AG09319 (cell line): ENCODE measurements around the gene MBP.

Experiments
- DNase-seq: peaks from one replicate; pipeline ENCODE4 v3.0.0-alpha.2; 2010; ENCODE audit warnings: low read depth; ENCODE audit errors: extremely low read depth
- TF ChIP-seq, protein P1 (sequence below): IDR thresholded peaks from 2 replicates; pipeline ENCODE4 v1.5.1; 2011; ENCODE audit warnings: low read depth, mild to moderate bottlenecking, inconsistent platforms, low read length, moderate library complexity

MBP gene

GRCh38 chr18:76997951-76998808, 134.4 kb downstream of the MBP start:
- DNase-seq: no peak
- TF ChIP-seq, protein P1, sequence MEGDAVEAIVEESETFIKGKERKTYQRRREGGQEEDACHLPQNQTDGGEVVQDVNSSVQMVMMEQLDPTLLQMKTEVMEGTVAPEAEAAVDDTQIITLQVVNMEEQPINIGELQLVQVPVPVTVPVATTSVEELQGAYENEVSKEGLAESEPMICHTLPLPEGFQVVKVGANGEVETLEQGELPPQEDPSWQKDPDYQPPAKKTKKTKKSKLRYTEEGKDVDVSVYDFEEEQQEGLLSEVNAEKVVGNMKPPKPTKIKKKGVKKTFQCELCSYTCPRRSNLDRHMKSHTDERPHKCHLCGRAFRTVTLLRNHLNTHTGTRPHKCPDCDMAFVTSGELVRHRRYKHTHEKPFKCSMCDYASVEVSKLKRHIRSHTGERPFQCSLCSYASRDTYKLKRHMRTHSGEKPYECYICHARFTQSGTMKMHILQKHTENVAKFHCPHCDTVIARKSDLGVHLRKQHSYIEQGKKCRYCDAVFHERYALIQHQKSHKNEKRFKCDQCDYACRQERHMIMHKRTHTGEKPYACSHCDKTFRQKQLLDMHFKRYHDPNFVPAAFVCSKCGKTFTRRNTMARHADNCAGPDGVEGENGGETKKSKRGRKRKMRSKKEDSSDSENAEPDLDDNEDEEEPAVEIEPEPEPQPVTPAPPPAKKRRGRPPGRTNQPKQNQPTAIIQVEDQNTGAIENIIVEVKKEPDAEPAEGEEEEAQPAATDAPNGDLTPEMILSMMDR: no peak

DNA sequence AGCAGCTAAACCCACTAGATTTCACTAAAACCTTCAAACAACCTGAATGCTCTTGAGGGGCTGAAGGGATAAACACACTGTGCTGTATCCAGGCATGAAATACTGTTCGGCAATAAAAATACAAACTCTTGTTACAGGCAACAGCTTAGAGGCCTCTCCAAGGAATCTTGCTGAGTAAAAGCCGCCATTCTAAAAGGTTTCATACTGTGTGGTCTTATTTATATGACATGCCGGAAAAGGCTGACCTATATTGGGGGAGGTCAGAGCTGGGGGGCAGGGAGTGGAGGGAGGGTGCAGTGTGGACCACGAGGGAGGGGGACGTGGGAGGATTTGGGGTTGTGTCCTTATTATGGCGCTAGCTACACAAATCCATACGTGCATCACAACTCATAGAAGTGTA, 136.2 kb downstream of the MBP start:
- DNase-seq: no peak
- TF ChIP-seq, protein P1: no peak

- no peak for DNase-seq
Observed at GRCh38 chr18:76995896-76996295, 136.7 kb downstream of the MBP start.

DNA sequence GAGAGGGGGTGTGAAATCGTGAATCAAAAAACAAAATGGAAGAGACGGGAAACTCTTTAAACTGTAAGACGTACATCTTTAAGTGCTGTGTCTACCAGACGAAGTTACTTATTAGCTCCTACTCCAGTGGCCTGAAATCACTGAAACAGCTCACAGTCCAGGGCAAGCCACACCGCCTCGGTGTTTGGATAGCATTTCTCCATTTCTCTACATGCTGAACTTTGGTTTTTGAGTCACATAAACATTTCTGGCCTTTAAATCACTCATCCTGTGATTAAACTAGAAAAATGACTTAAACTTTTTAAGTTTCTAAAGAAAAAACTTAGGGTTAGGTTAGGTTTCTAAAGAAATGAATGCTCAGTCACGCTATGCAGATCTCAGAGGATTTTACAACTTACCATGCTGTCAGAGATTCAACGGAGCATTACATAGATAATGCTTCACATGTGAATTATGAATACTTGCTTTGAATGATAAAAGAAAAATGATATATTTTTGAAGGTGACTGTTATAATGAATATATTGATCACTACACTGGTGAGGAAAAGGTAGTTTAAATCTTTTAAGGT, 138.4 kb downstream of the MBP start:
- DNase-seq: no peak
- TF ChIP-seq, protein P1: no peak

More at GRCh38 chr18:76995896-76996295, 136.7 kb downstream of the MBP start:
- TF ChIP-seq, protein P1: no peak

DNA sequence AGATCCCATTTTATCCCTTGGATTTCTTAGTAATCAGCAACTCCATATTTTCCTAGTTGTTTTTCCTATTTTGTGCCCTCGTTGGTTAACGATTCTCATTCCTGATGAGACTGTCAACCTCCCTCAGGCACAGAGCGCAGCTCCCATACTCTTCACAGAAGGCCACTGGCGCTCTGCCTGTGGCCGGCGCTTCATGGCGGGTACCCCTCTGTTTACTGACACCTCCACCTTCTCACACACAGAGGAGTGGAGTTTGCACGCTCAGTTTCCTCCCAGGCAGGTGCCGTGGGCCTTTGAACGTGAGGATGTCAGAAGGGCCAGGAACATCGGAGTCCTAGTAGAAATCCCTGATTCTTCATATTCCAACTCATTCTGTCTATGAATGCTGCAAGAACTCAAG, 139.0 kb downstream of the MBP start:
- TF ChIP-seq, protein P1: no peak
- DNase-seq: no peak

DNA sequence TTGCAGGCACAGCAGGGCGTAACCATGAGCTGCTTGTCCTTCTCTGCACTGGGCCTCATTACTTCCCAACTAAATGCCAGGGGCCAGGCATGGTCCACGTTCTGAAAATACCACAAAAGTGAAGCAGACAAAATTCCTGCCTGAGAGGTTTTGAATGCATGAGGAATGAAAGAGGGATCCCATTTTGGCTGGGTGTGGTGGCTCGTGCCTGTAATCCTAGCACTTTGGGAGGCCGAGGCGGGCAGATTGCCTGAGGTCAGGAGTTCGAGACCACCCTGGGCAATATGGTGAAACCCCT, 139.5 kb downstream of the MBP start:
- no peak for DNase-seq
- TF ChIP-seq, protein P1: no peak
